Gastroesophageal sphincter (tissue), 3 donors: ENCODE results near the gene GAREM1.
A peak's percentile ranks its signal among the peaks of the same experiment; 100 is the strongest.

Source experiments
- CTCF ChIP-seq, 4 experiments: fragments of 200-600 bp in 2 of 4; fragments of 450-650 bp in 2 of 4; sonication (generic) in 1 of 4; IDR thresholded peaks; one replicate each; pipeline ENCODE4 v1.5.1; 2017 to 2019; ENCODE audit warnings: antibody characterized with exemption in 4 of 4, mild to moderate bottlenecking in 2 of 4, moderate library complexity in 2 of 4
- EP300 ChIP-seq: sonication (generic); formaldehyde crosslinking; IDR thresholded peaks from one replicate; pipeline ENCODE4 v1.6.1; 2017; ENCODE audit warnings: antibody characterized with exemption, mild to moderate bottlenecking
- POLR2A ChIP-seq, 2 donors: fragments of 450-650 bp; IDR thresholded peaks; one replicate each; pipeline ENCODE4 v1.6.1; 2017; ENCODE audit warnings: antibody characterized with exemption in 2 of 2, mild to moderate bottlenecking in 2 of 2, moderate library complexity in 1 of 2
- POLR2AphosphoS5 ChIP-seq: sonication (generic); formaldehyde crosslinking; IDR thresholded peaks from one replicate; pipeline ENCODE4 v1.6.1; 2017; ENCODE audit warnings: antibody characterized with exemption

- TF ChIP-seq POLR2AphosphoS5 (peak; percentile 52), CTCF (IDR thresholded peaks at IDR 0.05) (no peak), POLR2A (IDR thresholded peaks at IDR 0.05) (no peak), EP300 (no peak)
Measured at GRCh38 chr18:32308493-32309120, 162.1 kb downstream of the GAREM1 start.
